OCI-LY3 (cell line): Measurements from ENCODE around the gene MROH8.

Source experiments
- CTCF ChIP-seq: fragments of 200-600, 300-600 bp; sonication (generic); IDR thresholded peaks from 2 replicates; pipeline ENCODE4 v1.5.1; 2014; ENCODE audit warnings: antibody characterized with exemption, low read length, low read depth
- EZH2phosphoT487 ChIP-seq: fragments of 200-600 bp; shearing (Covaris generic); IDR thresholded peaks from 2 replicates; pipeline ENCODE4 v1.6.1; 2018; ENCODE audit warnings: antibody characterized with exemption, mixed run types, low read depth

DNA sequence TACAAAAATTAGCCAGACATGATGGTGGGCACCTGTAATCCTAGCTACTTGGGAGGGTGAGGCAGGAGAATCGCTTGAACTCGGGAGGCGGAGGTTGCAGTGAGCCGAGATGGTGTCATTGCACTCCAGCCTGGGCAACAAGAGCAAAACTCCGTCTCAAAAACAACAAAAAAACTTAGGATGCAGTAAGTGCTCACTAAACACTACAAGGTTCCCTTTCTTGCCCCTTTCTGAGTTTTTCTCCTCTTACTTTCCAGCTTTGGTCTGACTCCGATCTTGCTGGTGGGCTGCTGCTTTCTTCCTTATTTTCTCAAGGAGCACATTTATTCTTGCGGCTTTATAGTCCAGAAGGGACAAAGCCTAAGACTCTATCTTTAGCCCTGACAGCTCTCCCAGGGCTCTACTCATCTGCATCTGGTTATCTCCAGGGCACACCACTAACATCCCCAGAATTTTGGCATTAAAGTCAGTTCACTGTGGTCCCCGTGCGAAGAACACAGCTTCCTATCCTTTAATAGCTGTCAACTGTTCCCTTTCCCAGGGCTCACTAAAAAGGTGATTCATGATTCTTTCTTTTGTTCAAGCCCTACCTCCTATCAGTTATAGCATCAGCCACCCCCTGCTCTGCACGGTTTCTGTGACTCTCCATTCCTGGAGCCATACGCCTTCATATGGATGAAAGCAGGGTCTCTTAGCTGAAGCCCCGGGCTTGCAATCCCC lies 17.4 kb downstream of the MROH8 start:
- no peak for TF ChIP-seq CTCF
- no peak for TF ChIP-seq EZH2phosphoT487
